Right cardiac atrium (tissue), 5 donors: Measurements from ENCODE around the gene ATXN10. TPM values are rescaled to one million over a fixed set of nuclear protein-coding genes. Genes with fewer than 3 reads are reported as not detected.
"Not testable (repeated sequence)": the region's sequence is repeated elsewhere in the genome, so short reads cannot be mapped to it uniquely, and the experiment has no call there.

Source experiments
- ATAC-seq, 2 donors: fragments of 200-7000 bp; cut with Tn5 transposase; one replicate each; pipeline versions ENCODE4 v1.8.0 to v1.9.1; 2020; ENCODE audit warnings: moderate library complexity in 2 of 2, mild to moderate bottlenecking in 1 of 2
- DNase-seq, 3 donors: peaks; one replicate each; pipeline ENCODE4 v3.0.0-alpha.2; 2020
- H3K27ac ChIP-seq: one replicate; pipeline ENCODE4 v1.5.1; 2013; ENCODE audit warnings: mild to moderate bottlenecking, low read length, control low read depth, moderate library complexity
- H3K27me3 ChIP-seq: one replicate; pipeline ENCODE4 v1.6.1; 2013; ENCODE audit not compliant: control insufficient read depth, insufficient read depth
- H3K4me1 ChIP-seq: one replicate; pipeline ENCODE4 v1.6.1; 2013; ENCODE audit warnings: low read length; ENCODE audit not compliant: control insufficient read depth, insufficient read depth
- H3K4me3 ChIP-seq: one replicate; pipeline ENCODE4 v1.5.1; 2013; ENCODE audit warnings: low read length, control low read depth
- H3K9me3 ChIP-seq: one replicate; pipeline ENCODE4 v1.6.1; 2013; ENCODE audit warnings: low read length; ENCODE audit not compliant: control insufficient read depth
- WGBS: extraction: QIAGEN DNeasy Blood & Tissue Kit; methylation state at CpG from one replicate; pipeline ENCODE4 v1.1.7; 2013; 5-methylcytosine and 5-hydroxymethylcytosine counted together
- intact Hi-C, 4 donors: fragments of 100-400 bp; cut with DNase I; formaldehyde crosslinking; loops; one replicate each; pipeline versions ENCODE4 v1.11.0 to v1.14.0; 2022 to 2023
- polyA plus RNA-seq: library from polyadenylated mRNA; stranded (reverse); fragments of 200-250 nt; gene quantifications from one replicate; pipeline ENCODE4 v1.2.3, GENCODE V29; 2013
- total RNA-seq, 4 donors: library from RNA; stranded (reverse); fragmentation: NEBNext Ultra II Directional; extraction: Animal tissue kit (Norgen Biotek cat#: 25700); gene quantifications; one replicate each; pipeline ENCODE4 v1.2.1, GENCODE V29; 2021
- donor health status: healthy with polysubstance abuse.
- donor health status: DM: no; HTN: yes; CAD: no.
- donor health status: DM: no; HTN: no; CAD: no.
- donor health status: DM: no; HTN: yes; CAD: no; lungs with severe emphysema.
- donor health status: DM: yes; HTN: yes; CAD: no.

Gene ATXN10
- total and polyA plus RNA-seq, 5 donors: 96.6 to 176 (median 147) TPM

DNA sequence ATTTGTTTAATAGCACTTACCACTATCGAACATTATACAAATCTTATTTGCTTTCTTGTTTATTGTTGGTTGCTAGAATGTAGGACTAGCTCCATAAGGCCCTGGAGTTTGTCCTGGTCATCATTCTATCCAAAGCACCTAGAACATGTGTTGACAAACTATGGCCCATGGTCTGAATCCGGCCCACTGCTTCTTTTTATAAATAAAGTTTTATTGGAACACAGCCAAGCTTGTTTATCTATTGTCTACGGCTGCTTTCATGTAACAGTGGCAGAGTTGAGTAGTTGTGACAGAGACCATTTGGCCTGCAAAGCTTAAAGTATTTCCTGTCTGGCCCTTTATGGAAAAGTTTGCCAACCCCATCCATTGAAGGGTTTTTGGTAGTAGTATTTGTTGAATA is 38.8 kb downstream of the ATXN10 start:
- intact Hi-C loops: no loop called here
- DNase-seq (no peak), ATAC-seq (no peak)
- Histone ChIP-seq H3K9me3 (no peaks in the 10 kb centered on the region), H3K27me3 (no peaks in the 10 kb centered on the region), H3K27ac (no peak overlapping the region), H3K4me3 (no peak overlapping the region), H3K4me1 (peaks cover 9% of the 10 kb centered on the region)
- 72% methylated on average over 3 of the region's 3 CpGs for WGBS

DNA sequence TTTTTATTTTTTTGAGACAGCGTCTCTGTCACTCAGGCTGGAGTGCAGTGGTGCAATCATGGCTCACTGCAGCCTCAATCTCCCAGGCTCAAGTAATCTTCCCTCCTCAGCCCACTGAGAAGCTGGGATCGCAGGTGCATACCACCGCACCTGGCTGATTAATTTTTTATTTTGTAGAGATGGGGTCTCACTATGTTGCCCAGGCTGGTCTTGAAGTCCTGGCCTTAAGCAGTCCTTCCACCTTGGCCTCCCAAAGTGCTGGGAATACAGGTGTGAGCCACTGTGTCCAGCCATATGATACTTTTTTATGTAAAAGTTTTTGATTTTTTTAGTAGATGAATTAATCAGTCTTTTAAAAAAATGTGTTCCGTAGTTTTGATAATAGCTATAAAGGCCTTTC is 42.8 kb downstream of the ATXN10 start:
- H3K9me3 ChIP-seq, intact Hi-C loops, H3K27me3 ChIP-seq: not testable (repeated sequence)

DNA sequence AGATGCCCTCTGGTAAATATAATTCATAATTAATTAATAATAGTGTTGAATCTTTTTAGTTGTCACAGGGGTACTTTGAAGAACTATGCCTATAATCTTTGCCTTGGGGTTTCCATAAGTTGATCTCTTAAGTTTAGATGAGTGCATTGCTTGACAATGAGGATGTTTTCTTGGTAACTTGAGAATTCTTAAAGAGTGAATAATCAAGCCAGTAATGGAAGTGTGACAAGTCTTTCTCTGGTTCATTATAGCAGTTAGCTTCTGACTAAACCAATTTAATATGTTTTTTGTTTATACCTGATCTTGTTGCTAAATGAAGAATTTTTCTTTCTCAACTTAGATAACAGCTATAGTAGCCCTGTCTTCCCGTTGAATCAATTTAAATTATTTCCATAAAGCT is 46.2 kb downstream of the ATXN10 start:
- Histone ChIP-seq H3K27me3 (no peaks in the 10 kb centered on the region), H3K4me3 (no peak overlapping the region), H3K27ac (no peak overlapping the region), H3K9me3 (no peaks in the 10 kb centered on the region), H3K4me1 (no peaks in the 10 kb centered on the region)
- ATAC-seq: no peak
- intact Hi-C loops: no loop called here
- 95% methylated on average over 1 of the region's 1 CpG for WGBS
- DNase-seq: no peak

More for the DNA sequence above, 42.8 kb downstream of the ATXN10 start:
- not testable (repeated sequence) for ATAC-seq, DNase-seq, H3K27ac ChIP-seq, H3K4me3 ChIP-seq, H3K4me1 ChIP-seq
- WGBS: 97% methylated on average over 4 of the region's 4 CpGs

DNA sequence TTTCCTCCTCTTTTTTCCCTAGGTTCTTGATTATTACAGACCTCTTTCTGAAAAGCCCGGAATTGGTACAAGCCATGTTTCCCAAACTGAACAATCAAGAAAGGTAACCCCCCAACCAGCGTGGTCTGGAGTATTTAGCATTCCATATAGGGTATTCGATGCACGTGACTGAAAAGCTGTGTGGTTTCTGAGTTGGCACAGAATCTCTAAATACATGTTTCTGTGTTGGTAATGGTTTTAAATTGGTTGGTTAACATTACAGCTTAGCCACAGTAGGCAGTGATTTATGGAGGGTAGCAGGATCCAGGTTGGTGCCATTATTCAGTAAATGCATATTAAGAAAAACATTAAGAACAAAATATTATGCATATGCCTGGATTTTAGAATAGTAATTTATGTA is 46.8 kb downstream of the ATXN10 start:
- 93% methylated on average over 4 of the region's 4 CpGs for WGBS
- DNase-seq: no peak
- H3K4me1 ChIP-seq: no peaks in the 10 kb centered on the region

DNA sequence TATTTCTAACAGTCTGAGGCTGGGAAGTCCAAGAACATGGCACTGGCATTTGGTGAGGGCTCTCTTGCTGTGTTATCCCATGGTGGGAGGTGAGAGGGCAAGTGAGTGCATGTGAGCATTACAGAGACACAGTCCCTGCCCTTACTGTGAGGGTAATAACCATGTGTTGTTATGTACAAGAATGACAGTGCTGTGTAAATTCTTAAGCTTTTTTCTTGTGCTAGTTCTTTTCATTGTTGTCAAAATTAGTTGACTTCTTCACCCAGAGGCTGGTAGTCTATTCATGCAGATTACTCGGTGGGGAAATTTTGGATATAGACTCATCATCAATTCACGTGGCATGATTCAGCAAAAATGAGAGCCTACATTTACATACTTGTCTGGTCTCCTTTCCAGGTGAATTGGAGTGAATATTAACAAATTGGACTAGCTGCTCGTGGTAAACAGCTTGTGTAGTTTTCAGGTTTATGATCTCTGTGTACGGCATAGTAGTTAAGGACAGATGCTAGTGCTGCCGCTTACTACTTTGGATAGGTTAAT is 49.3 kb downstream of the ATXN10 start:
- no peaks in the 10 kb centered on the region for H3K27me3 ChIP-seq
- ATAC-seq (no peak), DNase-seq (no peak)
- no peaks in the 10 kb centered on the region for H3K4me1 ChIP-seq
- intact Hi-C loops: no loop called here
- no peak overlapping the region for H3K27ac ChIP-seq
- H3K4me3 ChIP-seq: no peak overlapping the region
- no peaks in the 10 kb centered on the region for H3K9me3 ChIP-seq
- 97% methylated on average over 5 of the region's 5 CpGs for WGBS

More for the DNA sequence above, 46.8 kb downstream of the ATXN10 start:
- H3K4me3 ChIP-seq: no peak overlapping the region
- no peaks in the 10 kb centered on the region for H3K27me3 ChIP-seq
- no peaks in the 10 kb centered on the region for H3K9me3 ChIP-seq
- intact Hi-C loops: no loop called here
- H3K27ac ChIP-seq: no peak overlapping the region
- no peak for ATAC-seq

DNA sequence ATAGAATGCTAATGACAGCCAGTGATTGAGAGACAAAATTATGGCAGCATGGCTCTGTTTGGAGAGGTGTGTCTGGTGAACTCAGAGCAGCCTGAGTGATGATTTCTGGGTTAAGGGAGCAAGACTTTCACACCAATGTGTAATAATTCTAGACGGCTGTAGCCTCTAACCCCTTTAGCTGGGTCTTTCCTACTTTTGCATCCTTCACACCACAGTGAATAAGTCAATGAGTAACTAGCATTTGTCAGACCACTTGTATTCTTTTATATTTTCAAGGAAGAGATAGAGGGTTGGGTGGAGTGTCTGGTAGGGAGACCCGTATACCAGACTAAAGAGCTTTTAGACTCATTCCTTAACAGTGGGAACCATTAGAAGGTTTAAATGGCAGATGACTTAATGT is 50.4 kb downstream of the ATXN10 start:
- 69% methylated on average over 2 of the region's 2 CpGs for WGBS
- Histone ChIP-seq H3K4me3 (no peak overlapping the region), H3K4me1 (peaks cover 1% of the 10 kb centered on the region)

DNA sequence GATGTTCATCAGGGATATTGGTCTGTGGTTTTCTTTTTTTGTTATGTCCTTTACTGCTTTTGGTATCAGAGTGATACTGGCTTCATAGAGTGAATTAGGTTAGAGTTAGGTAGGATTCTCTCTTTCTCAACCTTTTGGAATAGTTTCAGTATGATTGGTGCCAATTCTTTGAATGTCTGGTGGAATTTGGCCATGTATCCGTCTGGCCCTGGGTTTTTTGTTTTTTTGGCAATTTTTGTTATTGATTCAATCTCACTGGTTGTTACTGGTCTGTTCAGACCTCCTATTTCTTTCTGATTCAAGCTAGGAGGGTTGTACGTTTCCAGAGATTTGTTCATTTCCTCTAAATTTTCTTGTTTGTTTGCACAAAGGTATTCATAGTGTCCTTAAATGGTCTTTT is 54.4 kb downstream of the ATXN10 start:
- no peaks in the 10 kb centered on the region for H3K27me3 ChIP-seq
- H3K4me1 ChIP-seq: peaks cover 1% of the 10 kb centered on the region
- 52% methylated on average over 2 of the region's 2 CpGs for WGBS
- no peak overlapping the region for H3K4me3 ChIP-seq
- DNase-seq (no peak), ATAC-seq (no peak)
- intact Hi-C loops: no loop called here
- no peak overlapping the region for H3K27ac ChIP-seq
- no peaks in the 10 kb centered on the region for H3K9me3 ChIP-seq

More for the DNA sequence above, 50.4 kb downstream of the ATXN10 start:
- DNase-seq: no peak
- Histone ChIP-seq H3K27me3 (no peaks in the 10 kb centered on the region), H3K27ac (no peak overlapping the region), H3K9me3 (no peaks in the 10 kb centered on the region)
- ATAC-seq: no peak
- intact Hi-C loops: no loop called here

DNA sequence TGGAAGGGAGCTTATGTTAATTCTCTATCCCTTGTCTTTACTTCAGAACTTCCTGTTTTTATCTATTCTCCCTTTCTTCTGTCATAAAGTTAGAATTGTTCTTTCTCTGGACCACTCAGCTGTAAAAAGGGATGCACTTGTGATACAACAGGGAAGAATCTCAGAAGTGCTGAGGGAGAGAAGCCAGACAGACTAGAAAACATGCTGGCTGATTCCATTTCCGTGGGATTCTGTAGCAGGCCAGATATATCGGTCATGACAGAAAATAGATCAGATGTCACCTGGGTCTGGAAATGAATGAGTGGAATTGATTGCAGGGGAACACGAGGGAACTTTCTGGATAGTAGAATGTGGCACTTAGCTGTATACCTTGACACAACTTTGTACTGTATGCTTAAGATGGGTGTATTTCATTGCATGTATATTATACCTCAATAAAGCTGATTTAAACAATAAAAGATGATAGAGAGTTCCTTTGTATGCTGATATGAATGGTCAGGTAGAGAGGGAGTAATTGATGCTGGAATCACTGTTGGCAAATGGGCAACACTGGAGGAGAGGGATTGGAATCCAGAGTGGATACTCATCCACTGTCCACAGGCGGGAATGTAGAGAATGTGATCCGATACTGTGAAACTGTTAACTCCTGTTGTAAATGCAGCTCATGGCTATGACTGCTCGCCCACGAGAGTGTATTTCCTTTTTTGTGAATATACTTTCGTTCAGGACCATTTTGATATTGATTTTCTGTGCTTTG is 59.6 kb downstream of the ATXN10 start:
- no peak for ATAC-seq
- Histone ChIP-seq H3K4me1 (peaks cover 1% of the 10 kb centered on the region), H3K4me3 (no peak overlapping the region), H3K9me3 (no peaks in the 10 kb centered on the region), H3K27me3 (no peaks in the 10 kb centered on the region), H3K27ac (no peak overlapping the region)
- intact Hi-C loops: no loop called here
- DNase-seq: no peak
- 68% methylated on average over 8 of the region's 8 CpGs for WGBS

DNA sequence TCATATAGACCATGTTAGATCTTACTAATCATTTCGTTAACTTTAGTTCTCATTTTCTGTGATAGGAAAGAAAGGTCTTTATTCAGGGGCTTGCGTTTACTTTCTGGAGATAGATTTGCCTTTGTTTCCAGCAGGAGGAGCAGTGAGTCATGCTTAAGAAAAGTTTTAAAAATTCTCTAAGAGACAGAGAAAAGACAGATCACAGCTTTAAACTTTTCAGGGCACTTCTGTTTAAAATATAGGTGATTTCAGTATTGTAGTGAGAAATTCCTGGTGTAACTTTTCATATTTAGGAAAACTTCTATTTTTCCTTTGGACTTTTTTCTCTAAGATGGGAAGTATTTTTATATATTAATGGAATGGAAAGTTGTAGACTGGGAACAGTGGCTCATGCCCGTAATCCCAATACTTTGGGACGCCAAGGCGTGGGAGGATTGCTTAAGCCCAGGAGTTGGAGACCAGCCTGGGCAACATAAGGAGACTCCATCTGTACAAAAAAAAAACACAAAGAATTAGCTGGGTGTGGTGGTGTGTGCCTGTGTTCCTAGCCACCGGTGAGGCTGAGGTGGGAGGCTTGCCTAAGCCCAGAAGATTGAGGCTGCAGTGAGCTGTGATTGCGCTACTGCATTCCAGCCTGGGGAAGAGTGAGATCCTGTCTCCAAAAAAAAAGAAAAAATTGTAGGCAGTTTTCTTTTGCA is 60.3 kb downstream of the ATXN10 start:
- Histone ChIP-seq H3K4me1 (no peaks in the 10 kb centered on the region), H3K27ac (no peak overlapping the region), H3K27me3 (no peaks in the 10 kb centered on the region), H3K4me3 (no peak overlapping the region), H3K9me3 (no peaks in the 10 kb centered on the region)
- ATAC-seq: peak in 1 of 2 donors; percentile 35
- intact Hi-C loops: no loop called here
- no peak for DNase-seq
- 76% methylated on average over 7 of the region's 7 CpGs for WGBS

DNA sequence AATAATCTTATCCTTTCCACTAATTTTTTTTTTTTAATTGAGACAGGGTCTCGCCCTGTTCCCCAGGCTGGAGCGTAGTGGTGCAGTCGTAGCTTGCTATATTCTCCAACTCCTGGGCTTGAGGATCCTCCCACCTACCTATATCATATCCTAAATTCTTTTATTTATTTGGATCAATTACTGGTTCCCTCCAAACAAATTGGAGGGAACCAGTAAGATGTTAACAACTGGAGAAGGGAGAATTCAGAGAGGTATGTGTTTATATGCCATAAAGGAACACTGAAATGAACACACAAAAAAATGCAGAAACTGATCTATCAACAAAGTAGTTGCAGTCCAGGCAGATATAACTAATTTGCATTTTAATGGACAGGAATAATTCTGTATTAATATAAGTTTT is 63.6 kb downstream of the ATXN10 start:
- WGBS: 97% methylated on average over 3 of the region's 3 CpGs
- Histone ChIP-seq H3K4me3 (no peak overlapping the region), H3K9me3 (no peaks in the 10 kb centered on the region), H3K27ac (no peak overlapping the region), H3K4me1 (no peaks in the 10 kb centered on the region), H3K27me3 (no peaks in the 10 kb centered on the region)
- DNase-seq: no peak
- intact Hi-C loops: no loop called here
- ATAC-seq: no peak

DNA sequence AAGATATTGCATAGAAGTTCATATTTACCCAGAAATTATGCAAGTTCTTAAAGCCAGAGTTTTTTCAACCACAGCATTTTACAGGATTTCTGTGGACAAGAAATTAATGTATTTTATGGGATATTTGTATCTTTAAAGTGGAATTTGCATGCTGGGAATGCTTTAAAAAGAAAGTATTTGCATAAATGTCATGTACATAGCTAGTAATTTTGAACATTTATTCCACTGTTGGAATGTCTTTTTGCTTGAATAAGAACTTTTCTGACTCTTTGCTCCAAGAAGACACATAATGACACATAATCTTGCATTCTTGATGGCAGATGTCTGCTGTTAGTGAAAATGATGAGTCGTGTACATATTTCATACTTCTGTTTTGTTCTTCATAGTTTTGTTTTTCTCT is 66.6 kb downstream of the ATXN10 start:
- intact Hi-C loops: no loop called here
- no peaks in the 10 kb centered on the region for H3K9me3 ChIP-seq
- DNase-seq (no peak), ATAC-seq (no peak)
- H3K27me3 ChIP-seq: no peaks in the 10 kb centered on the region
- 91% methylated on average over 1 of the region's 1 CpG for WGBS
- H3K4me1 ChIP-seq: peaks cover under 1% of the 10 kb centered on the region
- no peak overlapping the region for H3K4me3 ChIP-seq
- no peak overlapping the region for H3K27ac ChIP-seq
